Measurements from ENCODE around the gene TRPC6.
"Not testable (repeated sequence)": the region's sequence is repeated elsewhere in the genome, so short reads cannot be mapped to it uniquely, and the experiment has no call there.

Gene TRPC6

GRCh38 chr11:101446238-101446637 is 137.6 kb downstream of the TRPC6 start:
- no peak for DNase-seq

- no peak for DNase-seq
These were observed 138.0 kb downstream of the TRPC6 start for GRCh38 chr11:101445761-101446160.

- DNase-seq, result no peak
These were observed 139.0 kb downstream of the TRPC6 start for GRCh38 chr11:101444851-101445250.

GRCh38 chr11:101444164-101444563 is 139.6 kb downstream of the TRPC6 start:
- no peak for DNase-seq

- DNase-seq, result no peak
These were observed 140.8 kb downstream of the TRPC6 start for GRCh38 chr11:101442936-101443521.

- DNase-seq, result no peak
These were observed 141.6 kb downstream of the TRPC6 start for GRCh38 chr11:101442171-101442570.

DNA sequence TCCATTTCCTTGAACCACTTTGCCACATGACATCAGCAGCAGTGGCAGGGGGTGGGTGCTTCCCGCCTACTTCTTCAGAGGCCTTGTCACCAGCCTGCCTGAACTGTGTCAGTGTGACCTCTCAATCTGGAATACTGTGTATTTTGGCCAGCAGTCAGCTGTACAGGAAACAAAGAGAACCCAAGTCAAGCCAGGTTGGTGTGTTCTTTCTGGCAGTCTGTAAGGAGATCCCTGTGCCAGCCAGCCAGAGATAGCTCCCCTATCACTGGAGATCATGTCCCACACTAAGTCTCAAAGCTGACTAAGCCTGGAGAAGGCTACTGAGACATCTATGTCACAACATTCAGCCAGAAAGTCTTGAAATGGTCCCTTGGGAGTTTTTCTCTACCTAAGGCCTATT is 142.1 kb downstream of the TRPC6 start:
- no peak for DNase-seq

GRCh38 chr11:101439488-101439887 is 144.3 kb downstream of the TRPC6 start:
- no peak for DNase-seq

DNA sequence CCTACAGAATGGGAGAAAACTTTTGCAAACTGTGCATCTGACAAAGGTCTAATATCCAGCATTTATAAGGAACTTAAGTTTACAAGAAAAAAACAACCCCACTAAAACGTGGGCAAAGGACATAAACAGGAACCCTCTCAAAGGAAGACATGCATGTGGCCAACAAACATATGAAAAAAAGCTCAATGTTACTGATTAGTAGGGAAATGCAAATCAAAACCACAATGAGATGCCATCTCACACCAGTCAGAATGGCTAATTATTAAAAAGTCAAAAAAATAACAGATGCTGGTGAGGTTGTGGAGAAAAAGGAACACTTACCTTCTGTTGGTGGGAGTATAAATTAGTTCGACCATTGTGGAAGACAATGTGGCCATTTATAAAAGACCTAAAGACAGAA is 145.1 kb downstream of the TRPC6 start:
- DNase-seq, result not testable (repeated sequence)

GRCh38 chr11:101438126-101438525 is 145.7 kb downstream of the TRPC6 start:
- DNase-seq, result no peak

GRCh38 chr11:101436511-101437142 is 147.2 kb downstream of the TRPC6 start:
- no peak for DNase-seq

DNA sequence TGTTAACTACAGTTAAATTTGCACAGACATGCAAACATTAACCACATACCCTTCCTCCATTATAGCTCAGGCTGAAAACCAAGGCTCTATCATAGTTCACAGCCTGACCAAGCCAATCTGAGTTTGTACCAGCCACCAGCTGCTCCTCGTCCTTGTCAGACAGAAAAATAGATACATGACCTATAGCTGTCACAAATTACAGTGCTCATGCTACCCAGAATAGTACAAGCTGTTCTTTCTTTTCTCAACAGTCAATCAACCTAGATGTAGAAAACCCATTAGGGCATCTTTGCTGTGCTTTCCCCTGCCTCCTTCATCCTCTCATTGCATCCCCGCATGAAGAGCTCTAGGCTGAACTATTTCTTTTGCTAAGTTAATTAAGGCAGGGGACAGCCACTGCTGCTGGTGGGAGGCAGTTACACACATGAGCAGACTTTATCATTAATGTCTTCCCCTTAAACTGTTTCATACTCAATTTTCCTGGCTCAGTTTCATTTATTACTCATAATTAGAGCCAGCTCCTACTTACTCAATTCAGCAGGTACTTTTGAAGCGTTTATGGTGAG is 148.3 kb downstream of the TRPC6 start:
- no peak for DNase-seq

- no peak for DNase-seq
These were observed 149.7 kb downstream of the TRPC6 start for GRCh38 chr11:101434026-101434643.

DNA sequence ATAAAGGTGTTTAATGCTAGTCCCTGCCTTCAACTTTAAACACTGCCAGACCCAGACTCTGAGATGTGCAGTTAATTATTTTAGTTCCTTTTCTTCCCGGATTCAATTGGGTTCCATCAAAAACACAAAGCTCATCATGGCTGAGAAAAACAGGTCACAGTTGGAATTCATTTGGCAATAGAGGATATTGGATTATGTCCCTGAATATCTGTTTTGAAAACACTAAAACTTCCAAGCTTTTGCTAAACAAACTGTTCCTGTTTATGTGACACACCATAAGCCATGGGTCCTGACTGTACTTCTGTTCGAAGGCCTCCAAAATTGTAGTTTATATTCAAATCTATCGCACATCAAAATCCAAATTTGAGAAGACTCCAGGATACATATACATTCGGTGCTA is 150.7 kb downstream of the TRPC6 start:
- DNase-seq, result no peak

GRCh38 chr11:101429703-101430540 is 153.9 kb downstream of the TRPC6 start:
- DNase-seq, result no peak

DNA sequence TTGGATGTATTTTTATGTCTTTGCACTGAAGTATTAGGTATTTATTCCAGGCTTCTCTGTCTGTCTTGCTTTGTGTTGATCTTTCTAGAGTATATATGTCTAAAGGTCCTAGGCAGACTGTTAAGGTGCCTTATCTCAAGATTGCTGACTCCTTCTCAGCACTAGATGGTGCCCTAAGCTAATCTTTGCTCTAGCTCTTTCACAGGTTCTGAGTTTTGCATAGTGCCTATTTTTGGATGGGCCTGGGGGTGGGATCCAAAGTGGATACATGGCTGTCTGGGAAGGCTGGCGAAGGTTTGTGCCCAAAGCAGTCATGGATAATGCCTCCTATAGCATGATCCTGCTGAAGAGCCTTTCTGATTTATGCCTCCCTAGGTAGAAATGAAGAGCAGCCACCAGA is 154.9 kb downstream of the TRPC6 start:
- DNase-seq, result no peak

DNA sequence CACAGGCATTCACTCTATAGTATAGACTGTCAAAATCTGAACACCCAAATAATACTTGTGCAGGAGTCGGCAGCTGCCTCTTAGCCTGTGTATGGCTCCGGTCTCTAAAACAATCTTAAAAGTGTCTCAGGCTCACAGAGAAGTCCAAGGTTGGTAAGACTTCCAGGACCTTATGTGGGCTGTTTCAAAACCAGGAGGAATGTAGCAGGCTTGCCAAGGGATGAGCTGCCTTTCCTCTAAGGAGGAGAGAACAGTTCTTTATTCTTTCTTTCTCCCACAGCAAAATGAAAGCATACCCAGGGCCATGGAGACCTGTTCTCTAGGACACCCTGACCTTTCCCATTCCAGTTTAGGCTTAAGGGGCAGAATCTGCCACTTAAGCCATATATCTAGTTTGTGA is 176.5 kb downstream of the TRPC6 start:
- DNase-seq, result no peak

Data from activated gamma-delta T cell (primary cell).